ENCODE results near the gene ADORA1.

The ADORA1 gene

DNA sequence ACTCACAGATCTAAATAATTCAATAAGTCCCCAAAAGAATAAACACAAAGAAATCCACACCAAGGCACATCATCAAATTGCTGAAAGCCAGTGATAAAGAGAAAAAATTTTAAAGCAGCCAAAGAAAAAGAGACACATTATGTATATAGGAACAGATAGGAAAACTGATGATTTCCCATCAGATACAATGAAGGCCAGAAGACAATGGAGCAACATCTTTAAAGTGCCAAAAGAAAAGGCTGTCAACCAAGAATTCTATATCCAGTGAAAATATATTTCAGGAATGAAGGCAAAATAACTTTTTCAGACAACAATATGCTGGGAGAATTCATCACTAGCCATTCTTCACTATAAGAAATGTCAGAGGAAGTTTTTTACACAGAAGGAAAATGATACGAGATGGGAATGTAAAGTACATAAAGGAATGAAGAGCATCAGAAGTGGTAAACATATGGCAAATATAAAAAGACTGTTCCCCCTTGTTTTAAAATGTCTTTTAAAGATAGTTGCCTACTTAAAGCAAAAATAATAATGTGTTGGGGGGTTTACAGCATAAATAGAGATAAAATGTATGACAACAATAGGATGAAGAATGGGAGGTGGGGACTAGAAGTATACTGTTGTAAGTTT lies 32.4 kb upstream of the ADORA1 start:
- no peak for DNase-seq

DNA sequence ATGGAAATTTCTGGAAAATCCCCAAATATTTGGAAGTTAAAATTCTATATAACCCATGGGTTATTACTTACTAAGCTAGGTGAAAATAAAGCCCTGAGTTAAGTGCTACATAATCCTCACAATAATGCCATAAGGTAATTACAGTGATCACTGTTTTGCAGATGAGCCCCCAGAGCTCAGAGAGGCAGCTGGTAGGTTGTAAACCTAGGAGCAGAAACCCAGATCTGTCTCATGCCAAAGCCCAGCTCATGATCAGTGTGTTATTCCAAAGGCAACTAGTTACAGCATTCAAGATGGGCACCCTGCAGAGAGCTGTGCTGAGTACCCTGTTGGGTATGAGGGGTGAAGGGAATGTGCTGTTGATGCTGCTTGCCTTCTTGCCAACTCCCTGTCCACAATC lies 31.0 kb upstream of the ADORA1 start:
- DNase-seq, result no peak

DNA sequence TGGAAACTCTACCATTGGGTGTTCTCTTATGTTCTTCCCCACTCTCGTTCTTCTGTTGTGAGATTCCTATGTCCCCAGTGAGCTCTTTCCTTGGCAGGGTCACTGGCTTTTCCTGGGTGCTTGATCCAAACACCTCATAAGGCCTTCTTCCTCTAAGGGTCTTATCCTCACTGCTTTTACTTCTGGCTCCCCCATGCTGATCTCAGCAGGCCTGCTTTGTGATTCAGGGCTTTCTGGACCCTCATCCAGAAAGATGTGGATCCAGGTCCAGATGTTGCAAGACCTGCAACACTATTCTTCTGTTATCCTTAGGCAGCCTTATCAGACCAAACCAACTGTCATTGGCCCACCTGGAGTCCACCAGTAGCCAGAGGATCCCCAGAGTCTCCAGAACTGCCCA lies 30.5 kb upstream of the ADORA1 start:
- DNase-seq, result no peak

DNA sequence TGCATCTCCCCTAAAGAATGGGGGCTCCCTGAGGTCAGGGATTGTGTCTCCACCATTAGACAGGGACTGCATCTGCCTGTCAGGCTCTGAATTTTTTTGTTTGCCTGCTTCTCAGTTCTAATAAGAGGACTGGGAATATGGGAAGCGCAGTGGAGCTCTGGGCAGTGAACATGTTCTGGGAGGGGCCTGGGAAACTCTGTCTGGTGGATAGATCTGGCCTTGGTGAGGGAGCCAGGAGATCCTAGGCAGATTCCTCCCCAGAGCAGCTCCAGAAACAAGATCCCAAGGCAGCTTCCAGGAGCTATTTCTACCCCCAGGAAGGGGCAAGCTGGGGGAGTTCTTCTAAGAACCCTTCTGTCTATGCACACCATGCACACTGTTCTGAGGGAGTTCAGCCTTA lies 29.1 kb upstream of the ADORA1 start:
- no peak for DNase-seq

DNA sequence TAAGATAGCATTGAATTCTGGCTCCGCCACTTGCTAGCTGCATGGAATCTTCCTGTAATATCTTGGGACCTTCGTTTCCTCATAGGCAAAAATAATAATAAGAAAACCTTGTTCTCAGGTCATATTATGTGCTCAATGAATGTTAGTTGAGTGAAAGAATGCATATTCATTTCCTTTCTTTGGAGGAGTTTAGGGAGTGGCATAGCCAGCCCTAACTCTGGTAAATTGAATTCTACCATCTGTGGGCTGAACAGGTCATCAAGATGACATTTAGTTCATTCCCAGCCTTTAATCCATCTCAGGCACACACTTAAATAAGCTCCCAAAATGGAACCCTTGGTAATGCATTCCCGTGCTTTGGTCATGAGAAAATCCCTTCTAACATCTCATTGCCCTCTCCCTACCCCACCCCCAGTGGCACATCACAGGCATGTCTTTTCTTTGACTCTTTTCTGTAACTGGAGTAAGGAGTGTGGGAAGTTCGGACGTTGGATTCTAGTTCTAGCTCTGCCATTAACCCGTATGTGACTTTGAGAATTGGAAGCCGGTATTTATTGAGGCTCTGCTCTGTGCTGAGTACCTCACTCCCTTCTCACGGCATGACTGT lies 28.5 kb upstream of the ADORA1 start:
- no peak for DNase-seq

DNA sequence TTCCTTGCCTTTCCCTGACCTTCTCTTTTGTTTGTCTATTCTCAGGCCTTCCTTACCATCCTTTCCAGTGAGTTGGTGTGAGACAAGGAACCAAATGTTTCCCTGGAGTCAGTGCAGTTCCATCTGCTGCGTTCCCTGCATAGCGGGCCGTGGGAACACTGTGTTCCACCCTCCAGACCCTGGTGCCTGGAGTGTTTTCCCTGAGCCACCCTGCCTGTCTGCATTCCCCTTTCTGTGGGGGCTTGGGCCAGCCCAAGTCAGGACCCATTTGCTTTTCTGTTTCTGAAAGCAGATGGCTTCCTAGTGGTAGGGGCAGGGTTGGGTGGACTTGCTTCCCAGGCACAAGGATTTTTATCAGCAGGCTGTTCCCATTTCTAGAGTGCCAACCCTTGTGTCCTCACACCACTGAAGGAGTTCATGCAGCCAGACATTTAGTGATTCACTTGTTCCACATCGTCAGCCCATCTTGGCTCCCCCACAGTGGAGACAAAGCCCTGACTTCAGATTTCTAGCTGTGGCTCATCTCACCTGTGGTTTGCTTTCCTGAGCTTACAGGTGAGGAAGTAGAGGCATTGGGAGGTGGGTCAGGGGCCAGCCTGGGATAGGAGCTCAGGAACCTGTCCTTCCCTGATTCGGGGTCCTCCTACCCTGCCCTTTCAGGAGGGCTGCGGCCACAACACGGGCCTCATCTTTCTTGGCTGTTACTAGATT lies 27.6 kb upstream of the ADORA1 start:
- no peak for DNase-seq

DNA sequence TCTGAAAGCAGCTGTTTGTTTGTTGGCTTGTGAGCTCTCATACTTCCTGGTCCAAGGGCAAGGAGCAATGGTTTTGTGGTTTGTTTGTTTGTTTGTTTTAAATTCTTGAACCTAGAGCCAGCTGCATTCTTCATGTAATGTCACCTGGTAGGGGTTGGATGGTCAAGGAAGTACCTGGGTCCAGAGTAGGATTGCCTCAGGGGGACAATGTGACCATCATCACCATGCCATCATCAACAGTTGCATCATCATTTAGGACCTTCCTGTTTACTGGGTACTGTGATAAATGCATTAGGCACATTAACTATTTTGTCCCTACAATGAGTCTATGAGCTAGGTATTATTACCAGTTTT lies 27.0 kb upstream of the ADORA1 start:
- DNase-seq, result no peak

DNA sequence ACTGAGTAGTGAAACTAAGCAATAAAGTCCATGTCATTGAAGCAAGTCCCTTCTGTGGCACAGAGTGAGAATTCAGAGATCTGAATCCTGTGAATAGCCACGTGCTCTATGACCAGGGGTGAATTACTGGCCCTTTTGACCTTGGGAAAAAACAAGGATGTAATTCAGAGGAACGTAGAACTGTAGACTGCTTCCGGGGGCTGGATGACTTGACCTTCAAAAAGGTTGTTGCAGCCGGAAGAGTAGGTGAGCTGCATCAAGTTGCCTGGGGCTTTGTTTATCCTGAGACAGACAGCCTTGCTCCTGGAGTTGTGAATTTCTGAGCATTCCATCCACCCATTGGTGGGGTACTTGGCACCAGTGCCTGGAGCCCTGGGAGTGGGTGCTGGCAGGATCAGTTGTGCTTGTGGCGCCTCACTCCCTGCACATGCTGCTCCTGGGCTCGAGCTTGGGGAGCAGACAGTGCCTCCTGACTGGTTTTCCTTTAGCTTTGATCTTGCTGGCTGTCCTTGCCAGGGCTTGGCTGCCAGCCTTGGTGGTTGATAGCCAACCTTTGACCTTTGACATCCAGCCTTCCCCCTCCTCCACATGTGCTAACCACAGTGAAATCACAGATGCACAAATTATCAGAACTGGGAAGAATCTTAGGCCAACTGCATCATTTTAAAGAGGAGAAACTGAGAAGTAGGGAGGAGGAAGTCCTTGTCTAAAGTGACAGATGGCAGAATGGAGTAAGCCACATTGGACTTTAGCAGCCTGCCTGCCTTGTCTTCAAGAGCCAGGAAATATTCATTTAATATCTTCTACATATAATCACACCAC lies 25.5 kb upstream of the ADORA1 start:
- no peak for DNase-seq

DNA sequence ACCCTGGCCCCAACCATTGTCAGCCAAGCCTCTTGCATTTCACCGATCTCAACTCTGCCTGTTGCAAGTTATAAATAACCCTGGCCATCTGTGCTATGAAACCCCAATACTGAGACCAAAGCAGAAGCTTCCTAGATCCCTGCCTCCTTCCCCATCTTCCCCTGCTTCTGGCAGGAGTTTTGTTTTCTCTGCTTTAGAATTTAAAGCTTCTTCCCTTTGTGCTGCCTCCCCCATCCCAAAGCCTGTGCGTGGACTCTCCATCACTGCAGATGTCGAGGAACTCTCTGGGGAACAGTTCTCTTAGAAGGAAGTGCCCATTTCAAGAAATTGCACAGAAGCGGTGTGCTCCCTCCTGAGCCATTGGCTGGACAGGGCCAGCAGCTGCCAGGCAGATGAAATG lies 24.3 kb upstream of the ADORA1 start:
- no peak for DNase-seq

DNA sequence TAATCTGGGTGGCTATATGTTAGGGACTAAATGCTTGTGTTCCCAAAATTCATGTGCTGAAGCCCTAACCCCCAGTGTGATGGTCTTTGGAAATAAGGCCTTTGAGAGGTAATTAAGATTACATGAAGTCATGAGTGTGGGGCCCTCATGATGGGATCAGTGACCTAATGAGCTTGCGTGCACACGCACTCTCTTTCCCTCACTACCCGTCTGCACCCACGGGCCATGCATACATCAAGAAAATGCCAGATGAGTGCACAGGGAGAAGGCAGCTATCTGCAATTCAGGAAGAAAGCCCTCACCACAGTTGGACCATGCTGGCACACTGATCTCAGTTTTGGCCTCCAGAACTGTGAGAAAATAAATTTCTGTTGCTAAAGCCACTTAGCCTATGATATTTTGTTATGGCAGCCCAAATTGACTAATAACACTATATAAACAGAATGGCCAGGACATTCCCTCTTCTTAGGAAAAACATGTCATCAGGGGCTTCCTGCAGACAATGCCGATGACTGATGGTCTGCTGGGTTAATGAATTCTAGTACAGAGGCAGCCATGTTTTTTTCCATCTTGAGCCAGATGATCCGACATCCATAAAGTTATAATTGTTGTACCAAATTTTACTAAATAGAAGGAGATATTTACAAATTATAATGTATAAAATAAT lies 23.6 kb upstream of the ADORA1 start:
- DNase-seq, result no peak

DNA sequence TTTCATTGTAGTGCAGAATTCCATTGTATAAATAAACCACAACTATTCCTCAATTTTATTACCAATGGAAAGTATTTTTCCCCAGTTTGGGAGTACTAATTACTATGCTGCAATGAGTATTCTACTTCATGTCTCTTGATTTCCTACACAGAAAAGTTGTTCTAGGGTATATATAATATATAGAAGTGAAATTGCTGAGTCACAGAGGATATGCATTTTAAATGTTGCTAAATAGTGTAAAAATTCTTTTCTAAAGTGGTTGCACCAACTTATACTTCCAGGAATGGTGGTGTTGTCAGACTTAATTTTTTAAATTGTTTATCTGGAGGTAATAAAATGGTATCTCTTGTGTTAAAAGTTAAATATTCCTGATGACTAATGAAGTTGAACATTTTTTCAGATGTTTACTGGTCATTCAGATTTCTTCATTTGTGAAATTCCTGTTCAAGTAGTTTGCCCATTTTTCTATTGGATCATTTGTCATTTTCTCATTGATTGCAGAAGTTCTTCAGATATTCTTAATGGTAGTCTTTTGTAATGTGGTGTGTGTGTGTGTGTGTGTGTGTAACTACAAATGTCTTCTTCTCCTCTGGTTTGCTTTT lies 22.6 kb upstream of the ADORA1 start:
- DNase-seq, result no peak

DNA sequence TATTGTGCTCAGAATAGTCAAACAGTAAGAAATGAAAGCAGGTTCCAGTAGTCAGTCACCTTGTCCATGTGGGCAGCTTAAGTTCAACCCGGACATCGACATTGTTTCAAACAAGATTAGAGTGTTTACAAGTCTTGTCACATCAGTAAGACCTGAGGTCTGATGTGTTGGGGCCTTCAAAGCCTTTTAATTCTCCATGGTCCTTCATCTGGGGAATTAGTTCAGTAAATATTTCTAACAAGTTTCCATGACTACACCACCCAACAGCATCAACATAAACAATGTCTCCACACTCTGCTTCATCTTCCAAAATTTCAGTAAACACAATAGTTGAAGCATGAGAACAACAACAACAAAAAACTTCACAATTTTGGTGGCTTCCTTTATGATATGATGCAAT lies 15.1 kb upstream of the ADORA1 start:
- DNase-seq, result no peak

DNA sequence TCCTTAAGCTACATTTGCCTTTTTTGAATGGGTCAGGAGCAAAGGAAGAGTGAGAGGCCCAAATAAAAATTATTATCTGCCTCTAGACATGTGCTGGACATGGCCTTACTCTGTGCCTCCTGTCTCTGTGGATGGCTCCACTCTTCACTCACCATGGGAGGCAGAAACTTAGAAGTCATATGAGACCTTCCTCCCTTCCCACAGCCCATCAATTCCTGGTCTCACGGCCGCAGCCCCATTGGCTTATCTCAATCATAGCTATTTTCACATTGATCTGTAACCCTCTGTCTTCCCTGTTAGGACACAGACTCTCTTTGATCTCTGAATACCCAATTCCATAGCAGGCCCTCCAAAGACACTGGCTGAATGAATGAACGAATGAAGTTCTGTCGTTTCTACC lies 14.2 kb upstream of the ADORA1 start:
- DNase-seq, result no peak

DNA sequence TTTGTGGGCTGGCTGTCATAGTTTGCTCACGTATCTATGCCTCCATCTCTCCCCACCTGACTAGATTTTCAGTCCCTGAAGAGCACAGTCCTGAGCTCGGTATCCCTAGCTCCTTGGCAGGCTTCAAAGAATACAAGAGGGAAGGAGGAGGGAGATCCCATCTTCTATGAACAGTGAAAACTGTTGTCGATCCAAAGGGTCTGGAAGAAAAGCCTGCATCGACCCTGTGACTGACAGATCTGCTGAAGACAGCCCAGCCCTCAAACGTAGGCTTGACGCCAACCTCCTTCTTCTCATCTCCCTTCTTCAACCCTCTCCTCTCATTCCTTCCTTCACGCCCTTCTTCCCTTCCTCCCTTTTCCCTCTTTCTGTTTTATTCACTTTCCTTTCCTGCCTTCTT lies 13.3 kb upstream of the ADORA1 start:
- DNase-seq, result no peak

DNA sequence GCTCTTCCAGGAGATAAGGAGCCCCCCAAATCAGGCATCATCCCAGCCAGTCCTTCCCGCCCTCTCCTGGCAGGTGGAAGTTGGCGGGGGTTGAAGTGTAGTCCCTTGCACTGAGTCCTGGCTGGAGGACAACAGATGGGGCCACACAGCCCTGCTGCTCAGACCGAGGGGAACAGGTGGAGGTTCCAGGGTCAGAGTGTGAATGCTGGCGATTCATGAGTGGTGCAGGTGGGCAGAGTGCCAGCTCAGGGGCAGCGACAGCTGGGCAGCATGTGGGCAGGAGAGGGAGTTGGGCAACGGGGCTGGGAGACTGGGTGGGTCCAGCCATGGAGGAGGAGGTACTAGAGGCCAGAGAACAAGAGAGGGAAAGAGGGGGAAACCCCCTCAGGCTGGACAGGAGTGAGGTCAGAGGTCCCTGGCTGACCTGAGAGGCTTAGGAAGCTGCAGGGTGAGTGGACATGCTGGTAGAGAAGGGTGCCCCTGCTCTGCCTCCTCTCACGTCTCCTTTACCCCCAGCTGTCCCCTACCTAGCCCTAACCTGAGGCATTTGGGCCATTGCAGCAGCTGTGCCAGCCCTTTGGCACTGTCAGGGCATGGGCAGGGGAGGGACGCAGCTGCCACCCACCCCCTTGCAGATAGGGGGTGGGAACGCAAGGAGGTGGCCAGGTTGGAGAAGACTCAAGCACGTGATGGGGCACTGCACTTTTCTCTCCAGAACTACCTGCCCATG lies 11.3 kb upstream of the ADORA1 start:
- no peak for DNase-seq

DNA sequence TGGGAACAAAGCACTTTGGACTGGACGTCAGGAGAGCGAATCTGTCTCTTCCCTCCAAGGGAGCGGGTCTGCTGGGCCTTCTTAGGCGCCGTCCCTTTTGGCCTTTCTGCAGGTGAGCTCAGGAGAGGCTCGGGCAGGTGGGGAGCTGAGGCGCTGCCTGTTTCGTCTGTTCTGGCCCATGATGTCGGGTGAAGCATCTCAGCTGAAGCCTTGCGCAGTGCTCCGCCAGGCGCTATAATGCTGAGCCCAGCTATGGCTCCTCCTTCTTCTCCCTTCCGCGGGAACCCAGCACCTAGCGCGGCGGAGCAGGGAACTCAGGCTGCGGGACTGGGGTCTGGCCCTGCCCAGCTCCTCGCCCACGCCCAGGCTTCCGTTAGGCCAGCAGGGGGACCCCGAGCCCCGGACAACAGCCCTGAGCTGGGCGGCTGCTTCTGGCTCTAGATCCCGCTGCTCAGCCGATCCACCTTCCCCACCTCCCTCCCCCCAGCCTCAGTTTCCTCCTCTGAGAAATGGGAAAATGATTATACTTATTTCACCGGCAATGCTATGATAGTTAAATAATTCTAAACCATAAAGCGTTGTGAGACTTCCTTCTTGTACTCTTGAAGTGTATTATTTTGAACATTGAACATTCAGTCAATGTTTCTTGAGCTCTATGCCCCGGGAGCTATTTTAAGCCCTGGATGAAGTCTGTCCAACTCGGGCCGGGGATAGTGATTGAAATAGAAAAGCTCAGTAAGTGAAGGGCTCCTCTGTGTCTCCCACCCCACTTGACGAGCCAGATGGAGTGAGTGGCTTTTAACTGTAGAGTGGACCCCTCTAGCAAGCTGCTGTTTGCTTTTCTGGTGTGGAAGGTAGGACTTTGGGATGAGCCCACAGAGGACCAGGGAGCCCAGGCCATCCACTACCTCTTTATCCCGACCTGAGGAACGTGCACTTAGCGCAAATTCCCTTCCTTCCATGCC lies 9.6 kb upstream of the ADORA1 start:
- peak; percentile 56 for DNase-seq

DNA sequence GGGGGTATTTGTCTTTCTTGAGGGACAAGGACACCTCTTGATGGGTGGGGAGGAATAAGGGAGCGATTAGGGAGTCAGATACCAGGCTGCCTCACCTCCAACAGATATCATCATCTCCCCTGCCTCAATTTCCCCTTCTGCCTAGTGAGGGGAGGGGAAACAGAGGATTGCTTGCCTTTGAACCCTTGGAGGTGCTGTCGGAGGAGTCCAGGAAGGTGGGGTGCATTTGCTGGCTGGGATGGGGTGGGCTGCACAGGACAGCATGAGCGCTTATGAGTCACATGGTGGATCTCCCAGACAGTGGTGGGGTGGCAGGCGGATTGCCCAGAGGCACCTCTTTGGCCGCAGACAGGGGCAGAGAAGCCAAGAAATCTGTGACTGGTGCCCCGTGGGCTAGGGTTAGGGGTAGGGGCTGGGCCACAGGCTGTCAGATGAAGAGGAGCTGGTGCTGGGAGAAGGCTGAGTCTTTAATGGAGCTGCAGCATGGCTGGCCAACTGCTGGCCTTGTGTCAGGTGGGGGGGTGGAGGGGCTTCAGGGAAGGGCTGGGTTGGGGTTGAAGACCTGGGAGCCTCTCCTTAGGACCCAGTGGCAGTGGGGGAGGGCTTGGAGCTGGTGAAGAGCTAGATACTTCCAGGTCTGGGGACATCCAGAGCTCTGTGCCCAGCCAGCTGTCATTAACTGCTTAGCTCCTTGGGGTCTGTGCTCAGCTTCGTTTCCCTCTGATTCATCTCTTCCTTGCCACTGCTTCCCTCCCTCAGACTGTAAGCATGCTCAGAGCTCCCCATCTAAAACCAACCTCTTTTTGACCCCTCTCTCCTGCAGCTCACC lies 7.0 kb upstream of the ADORA1 start:
- DNase-seq, result no peak

DNA sequence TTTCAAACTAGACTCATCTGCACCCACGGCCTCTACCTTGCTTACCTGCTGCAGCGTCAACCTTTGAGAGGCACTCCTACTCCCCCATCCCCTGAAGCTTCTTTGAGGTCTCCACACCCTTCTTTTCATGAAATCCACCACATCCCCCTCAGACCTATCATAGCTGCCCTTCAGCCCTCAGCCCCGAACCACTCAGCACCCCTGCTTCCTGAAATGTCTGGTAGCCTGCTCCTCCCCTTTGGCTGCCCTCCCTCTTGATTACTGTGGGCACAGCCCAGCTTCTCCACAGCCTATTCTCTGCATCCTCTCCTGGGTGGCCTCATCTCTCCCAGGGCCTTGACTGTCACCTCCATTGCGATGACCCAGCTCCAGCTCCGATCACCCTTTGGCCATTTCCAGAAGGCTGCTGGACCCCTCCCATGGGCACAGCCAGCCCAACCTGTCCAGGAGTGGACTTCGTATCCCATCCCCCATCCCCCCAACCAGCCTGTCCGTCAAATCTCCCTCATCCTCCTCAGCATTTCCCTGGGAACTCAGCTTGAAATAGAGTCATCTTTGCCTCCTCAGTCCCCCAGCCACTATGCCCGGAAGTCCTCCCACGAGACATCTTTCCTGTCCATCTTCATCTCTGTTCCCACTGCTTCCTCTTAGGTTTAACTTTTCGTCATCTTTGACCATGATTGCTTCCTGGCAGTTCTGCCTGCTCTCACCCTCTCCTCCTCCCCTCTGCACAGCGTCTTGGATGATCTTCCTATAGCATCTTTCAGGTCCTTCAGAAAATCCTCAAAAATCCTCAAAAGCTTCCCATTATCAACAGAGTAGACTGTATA lies 6.1 kb upstream of the ADORA1 start:
- DNase-seq, result no peak

DNA sequence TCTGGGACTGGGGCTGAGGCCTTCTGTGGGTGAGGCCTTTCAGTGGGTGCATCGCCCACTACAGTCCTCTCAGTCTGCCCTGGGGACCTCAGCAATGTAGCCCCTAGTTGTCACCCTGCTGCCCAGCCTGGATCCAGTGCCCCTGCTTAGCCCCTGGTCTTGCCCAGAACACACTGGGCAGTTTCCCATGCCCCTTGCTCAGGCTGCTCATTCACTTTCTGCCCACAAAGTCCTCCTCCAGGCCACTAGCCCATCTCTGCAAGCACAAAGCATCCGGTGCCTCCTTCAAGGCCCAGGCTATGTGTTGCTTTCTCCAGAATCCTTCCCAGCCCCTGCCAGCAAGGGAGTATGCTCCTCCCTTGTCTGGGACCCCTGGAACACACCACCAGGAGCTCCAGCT lies 5.4 kb upstream of the ADORA1 start:
- no peak for DNase-seq
